ENCODE results near the gene P2RY8.
"Not testable (repeated sequence)": the region's sequence is repeated elsewhere in the genome, so short reads cannot be mapped to it uniquely, and the experiment has no call there.

The P2RY8 gene

DNA sequence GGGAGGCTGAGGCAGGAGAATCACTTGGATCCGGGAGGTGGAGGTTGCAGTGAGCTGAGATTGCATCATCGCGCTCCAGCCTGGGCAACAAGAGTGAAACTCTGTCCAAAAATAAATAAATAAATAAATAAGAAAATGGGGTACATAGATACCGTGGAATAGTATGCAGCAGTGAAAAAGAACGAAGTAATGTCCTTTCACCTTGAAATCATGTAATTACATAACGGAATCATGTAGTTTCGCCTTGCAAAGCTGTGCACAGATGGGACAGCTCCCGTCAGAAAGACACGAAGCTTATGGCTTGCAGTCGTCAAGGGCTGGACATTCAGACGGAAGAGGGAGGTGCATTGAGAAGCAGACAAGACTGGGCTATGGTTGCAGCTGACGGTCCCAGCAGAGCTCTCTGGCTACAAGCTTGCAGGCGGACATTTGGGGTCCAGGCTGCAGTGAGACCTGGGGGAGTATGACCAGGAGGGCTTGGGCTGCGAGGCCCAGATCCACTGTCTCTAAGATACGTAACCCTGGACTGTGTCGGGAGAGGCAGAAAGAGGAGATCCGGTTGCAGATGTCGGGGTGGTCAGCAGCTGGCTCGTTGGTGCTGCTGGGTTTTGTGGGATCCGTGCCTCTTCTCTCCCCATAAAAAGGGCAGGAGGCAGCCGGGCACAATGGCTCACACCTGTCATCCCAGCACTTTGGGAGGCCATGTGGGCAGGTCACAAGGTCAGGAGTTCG lies 6.2 kb upstream of the P2RY8 start:
- no peak for DNase-seq

DNA sequence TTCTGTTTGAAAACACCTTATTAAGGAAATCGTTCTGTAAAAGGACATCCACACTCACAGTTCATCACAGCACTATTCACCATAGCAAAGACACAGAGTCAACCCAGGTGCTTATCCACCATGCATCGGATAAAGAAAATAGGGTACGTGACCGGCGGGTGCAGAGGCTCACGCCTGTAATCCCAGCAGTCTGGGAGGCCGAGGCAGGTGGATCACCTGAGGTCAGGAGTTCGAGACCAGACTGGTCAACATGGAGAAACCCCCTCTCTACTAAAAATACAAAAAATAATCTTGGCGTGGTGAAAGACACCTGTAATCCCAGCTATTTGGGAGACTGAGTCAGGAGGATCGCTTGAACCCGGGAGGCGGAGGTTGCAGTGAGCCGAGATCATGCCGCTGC lies 2.2 kb upstream of the P2RY8 start:
- not testable (repeated sequence) for DNase-seq

DNA sequence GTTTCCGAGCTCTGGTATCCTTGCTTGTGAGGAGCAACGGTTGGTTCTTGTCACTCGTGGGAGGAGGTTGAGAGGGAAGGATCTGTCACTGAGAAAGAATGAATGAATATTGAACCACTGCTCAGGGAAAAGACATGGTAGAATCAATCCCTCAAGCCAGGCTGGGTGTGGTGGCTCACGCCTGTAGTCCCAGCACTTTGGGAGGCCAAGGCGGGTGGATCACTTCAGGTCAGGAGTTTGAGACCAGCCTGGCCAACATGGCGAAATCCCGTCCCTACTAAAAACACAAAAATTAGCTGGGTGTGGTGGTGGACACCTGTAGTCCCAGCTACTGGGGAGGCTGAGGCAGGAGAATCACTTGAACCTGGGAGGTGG lies 718 bp upstream of the P2RY8 start:
- DNase-seq, result not testable (repeated sequence)

DNA sequence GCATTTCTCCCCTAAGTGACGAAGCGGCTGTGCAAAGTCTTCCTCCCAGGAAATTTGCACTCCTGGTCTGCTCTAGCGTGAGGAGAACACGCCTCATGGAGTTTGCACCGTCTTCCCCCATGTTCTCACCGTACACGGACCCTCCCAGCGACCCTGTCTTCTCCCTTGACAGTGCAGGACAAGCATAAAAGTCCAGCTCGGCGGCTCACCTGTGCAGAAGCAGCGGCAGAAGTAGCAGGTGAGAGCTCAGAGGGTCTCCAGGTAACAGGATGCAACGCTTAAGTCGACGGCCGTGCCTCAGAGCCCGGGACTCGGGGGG lies 314 bp downstream of the P2RY8 start:
- no peak for DNase-seq

DNA sequence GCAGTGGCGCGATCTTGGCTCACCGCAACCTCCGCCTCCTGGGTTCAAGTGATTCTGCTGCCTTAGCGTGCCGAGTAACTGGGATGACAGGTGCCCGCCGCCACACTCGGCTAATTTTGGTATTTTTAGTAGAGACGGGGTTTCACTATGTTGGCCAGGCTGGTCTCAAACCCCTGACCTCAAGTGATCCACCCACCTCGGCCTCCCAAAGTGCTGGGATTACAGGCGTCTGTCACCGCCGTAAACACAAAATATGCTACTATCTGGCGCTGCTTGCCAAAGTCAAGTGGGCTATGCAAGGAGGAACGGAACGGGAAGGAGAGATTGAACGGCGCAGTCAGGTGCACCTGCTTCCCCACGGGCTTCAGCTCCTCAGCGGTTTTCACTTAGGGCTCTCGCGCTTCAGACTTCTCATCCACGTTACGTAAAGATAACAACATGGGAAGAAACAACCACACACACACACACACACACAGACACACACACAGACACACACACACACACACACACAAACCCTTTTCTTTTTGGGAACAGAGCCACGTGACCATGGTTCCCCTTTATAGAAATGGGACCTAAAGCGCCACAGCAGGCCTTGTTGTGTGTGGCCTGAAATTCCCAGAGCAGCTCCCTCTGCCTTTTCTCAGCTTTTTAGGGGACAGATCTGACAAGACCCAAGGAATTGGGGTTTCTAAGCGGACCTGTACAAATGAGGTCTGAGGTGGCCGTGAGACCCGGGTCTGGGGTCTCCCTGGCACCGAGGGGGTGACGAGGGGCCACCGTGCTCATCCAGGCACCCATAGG lies 1.5 kb downstream of the P2RY8 start:
- DNase-seq, result peak in 1 of 4 experiments; percentile 14

DNA sequence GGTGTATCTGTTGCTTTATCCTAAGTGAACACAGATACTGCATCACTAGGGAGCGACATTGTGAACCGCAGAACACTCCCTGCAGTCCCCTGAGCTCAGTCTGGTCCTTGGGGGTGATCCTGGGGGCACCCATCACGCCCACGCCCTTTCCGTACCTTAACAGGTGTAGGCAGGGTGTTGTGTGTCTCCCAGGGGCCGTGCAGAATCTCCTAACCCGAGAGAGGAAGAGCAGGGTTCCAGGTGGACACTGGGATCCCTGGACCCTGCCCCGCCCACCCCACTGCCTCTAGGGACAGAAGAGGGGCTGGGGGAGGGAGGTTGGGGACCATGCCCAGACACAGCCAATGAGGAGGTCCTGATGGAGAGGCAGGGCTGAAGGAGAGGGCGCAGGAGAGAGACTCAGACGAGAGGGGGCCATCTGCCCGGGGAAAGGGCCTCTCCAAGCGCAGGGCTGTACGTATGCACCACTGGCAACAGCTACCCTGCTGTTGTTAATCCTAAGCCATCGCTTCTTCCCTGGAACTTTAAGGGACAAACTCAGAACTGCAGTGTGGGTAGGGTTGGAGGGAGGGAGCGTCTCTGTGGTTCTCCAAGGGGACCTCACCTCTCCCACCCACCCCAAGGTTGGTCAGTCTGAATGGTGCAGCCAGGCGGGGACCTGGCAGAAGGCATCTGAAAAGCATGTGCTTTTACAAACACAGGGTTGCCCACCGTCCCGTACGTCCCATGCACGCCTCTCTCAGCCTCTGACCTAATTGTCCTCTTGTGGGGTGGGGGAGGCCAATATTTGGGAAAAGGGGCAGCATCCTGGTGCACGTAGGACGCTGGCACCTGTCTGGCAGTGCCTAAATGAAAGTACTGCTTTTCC lies 2.5 kb downstream of the P2RY8 start:
- DNase-seq, result peak in 1 of 4 experiments; percentile 11

DNA sequence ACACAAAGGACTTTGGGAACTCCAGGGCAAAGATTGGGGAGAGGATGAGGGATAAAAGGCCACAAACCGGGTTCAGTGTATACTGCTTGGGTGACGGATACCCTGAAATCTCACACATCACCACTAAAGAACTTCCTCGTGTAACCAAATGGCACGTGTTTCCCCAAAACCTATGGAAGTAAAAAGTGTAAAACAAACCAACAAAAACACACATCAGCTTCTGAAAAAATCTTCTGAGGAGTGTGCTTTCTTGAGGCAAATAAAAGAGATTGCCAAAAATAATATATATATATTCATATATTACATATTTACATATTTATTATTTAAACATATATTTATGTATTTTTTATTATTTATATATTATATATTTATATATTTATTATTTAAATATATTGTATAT lies 3.9 kb downstream of the P2RY8 start:
- no peak for DNase-seq

DNA sequence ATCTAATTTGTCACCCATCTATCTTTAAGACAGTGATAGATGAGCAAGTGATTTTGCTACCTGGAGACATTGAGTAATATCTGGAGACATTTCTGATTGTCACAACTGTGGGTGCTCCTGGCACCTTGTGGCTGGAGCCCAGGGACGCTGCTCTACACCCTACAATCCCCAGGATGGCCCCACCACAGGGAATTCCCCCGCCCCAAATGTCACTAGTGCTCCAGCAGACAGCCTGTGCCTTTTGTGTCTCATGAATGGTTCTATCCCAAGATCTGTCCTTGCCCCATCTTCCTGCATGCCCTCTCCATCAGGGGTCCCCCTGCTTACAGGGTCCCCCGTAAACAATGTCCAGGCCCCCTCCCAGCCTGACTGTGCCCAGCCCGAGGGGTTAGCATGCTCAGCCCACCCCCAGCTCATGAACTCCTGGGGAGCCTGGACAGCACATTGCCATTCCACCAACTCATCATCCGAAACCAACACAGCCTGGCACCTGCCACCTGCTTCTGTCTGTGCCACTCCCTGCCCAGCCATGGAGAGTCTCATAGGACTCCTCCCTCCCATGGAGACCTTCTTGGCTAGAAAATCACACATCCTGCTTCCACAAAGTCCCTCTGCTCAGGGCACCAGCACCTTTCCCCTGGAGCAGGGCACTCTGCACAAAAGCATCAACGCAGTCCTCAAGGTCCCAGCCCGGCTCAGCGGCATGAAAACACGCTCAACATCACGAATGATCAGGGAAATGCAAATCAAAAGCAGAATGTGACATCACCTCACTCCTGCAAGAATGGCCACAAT lies 5.7 kb downstream of the P2RY8 start:
- DNase-seq, result no peak

DNA sequence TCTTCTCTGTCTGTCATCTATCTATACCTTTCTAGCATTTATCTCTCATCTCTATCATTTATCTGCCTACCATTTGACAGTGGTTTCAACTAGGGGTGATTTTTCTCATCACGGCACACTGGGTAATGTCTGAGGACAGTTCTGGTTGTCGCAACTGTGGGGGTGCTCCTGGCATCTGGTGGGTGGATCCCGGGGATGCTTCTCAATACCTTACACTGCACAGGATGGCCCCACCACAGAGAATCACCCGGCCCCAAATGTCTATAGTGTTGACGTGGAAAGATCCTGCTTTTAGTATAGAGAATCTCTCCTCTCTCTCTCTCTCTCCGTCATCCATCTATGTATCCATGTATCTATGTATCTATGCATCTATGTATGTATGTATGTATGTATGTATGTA lies 7.2 kb downstream of the P2RY8 start:
- DNase-seq, result no peak

DNA sequence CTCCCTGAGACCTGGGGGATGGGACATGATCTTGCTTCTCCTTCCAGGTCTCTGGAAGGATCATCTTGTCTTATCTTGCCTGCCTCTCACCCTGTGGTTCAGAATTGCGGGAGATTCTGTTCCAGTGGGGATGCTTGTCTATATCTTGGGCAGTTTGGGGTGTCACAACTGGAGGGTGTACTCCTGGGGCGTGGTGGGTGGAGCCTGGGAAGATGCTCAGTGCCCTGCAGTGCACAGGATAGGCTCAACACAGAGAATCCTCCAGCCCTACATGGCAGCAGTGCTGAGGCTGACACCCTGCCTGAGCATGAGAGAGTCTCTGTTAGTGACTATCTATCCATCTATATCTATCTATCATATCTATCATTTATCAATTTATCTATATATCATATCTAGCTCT lies 7.7 kb downstream of the P2RY8 start:
- DNase-seq, result no peak

DNA sequence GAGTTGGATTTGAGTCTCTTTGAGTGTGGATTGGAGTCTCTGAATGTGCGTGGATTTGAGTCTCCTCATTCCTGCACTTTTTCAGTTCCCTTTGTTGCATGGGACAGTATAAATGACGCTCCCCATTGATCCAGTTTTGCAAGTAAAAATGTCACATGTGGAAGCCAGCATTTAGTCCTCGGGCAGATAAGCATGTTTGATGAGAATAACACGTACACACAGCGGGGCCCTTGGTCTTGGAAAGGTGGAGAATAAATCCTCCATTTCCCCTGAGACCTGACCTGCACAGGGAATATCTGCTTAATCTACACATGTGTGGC lies 8.1 kb downstream of the P2RY8 start:
- DNase-seq, result no peak

DNA sequence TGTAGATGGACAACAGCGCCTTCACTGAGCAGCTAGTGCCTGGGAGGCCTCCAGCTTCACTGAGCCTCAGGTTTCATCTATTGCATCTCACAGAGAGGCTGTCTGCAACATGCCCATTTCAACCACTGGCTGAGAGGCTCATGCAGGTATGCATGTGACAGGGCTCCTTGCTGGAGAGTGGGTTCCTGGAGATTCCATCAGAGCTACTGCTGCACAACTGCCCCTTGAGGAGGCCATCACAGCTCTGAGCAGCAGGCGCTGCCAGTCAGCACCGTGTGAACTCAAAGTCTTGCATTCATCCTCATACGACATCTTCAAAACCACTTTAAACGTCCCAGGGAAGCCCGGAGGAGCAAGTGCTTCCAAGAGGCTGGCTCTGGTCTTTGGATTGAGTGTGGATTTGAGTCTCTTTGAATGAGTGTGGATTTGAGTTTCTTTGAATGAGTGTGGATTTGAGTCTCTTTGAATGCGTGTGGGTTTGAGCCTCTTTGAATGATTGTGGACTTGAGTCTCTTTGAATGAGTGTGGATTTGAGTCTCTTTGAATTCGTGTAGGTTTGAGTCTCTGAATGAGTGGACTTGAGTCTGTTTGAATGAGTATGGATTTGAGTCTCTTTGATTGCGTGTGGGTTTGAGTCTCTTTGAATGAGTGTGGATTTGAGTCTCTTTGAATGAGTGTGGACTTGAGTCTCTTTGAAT lies 8.7 kb downstream of the P2RY8 start:
- no peak for DNase-seq

DNA sequence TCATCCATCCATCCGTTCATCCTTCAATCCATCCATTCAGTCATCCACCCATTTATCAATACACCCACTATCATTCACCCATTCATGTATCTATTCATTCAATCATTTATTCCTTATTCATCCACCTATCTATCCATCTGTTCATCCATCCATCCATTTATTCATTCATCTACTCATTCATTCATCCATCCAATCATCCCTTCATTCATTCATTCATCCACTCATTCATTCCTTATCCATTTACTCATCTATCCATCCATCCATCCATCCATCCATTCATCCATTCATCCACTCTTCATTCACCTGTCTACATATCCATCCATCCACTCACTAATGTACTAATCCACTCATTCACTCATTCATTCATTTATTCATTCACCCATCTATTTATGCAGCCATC lies 9.5 kb downstream of the P2RY8 start:
- no peak for DNase-seq

DNA sequence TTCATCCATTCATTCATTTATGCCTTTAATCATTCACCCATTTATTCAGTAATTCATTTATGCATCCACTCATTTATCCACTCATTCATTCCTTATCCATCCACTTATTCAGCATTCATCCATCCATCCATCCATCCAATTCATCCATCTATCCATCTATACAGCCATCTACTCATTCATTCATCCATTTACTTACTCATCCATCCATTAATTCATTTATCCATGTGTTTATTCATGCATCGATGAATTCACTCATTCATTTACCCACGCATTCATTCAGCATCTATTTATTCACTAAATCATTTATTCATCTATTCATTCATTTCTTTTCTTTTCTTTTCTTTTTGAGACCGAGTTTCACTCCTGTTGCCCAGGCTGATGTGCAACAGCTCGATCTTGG lies 10.4 kb downstream of the P2RY8 start:
- DNase-seq, result no peak

DNA sequence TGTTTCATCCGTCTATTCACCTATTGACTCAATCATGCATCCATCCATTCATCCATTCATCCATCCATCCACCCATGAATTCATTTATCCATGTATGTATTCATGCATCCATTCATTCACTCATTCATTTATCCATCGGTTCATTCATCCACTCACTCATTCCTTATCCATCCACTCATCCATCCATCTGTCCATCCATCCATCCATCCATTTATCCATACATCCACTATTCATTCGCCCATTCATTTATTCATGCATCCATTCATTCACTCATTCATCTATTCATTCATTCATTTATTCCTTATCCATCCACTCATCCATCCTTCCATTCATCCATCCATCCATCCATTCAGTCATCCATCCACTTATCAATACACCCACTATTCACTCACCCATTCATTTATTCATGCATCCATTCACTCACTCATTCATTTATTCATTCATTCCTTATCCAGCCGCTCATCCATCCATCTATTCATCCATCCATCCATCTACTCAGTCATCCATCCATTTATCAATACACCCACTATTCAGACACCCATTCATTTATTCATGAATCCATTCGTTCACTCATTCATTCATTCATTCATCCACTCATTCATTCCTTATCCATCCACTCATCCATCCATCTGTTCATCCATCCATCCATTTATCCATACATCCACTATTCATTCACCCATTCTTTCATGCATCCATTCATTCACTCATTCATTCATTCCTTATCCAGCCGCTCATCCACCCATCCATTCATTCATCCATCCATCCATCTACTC lies 11.2 kb downstream of the P2RY8 start:
- no peak for DNase-seq

DNA sequence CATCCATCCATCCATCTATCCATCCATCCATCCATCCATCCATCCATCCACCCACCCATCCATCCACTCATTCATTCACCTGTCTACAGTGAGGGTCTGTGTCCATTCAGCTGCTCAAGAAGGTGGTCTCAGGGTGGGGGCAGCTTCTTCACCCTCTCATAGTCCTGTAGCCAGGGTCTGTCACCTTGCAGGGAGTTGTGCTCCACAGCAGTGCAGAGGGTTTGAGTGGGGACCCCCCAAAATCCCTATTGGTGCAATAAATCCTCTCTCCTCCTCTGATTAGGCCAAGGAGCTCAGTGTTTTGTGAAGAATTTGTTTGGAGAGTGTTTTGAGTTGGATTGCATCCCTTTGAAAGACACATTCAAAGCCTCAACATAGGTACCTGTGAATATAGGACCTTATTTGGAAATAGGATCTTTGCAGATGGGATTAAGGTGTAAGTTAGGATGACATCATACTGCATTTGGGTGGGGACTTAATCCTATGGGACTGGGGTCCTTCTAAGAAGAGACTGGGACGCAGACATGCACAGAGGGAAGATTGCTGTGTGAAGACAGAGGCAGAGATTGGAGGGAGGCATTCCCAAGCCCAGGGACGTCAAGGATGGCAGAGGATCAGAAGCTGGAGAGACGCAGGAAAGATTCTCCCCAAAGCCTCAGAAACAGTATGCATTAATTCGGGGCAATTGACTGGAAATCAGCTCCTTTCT lies 12.0 kb downstream of the P2RY8 start:
- no peak for DNase-seq

DNA sequence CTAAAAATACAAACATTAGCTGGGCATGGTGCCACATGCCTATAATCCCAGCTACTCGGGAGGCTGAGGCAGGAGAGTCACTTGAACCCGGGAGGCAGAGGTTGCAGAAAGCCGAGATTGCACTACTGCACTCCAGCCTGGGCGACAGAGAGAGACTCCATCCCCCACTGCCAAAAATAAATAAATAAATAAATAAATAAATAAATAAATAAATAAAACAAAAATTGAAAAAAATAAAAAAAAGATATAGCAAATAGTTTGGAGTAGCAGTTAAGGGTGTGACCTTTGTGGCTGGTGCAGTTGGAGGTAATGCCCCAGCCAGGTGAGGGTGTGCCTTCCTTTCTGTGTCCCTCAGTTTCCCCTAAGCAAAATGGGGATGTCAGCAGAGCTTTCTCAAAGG lies 14.1 kb downstream of the P2RY8 start:
- DNase-seq, result not testable (repeated sequence)

DNA sequence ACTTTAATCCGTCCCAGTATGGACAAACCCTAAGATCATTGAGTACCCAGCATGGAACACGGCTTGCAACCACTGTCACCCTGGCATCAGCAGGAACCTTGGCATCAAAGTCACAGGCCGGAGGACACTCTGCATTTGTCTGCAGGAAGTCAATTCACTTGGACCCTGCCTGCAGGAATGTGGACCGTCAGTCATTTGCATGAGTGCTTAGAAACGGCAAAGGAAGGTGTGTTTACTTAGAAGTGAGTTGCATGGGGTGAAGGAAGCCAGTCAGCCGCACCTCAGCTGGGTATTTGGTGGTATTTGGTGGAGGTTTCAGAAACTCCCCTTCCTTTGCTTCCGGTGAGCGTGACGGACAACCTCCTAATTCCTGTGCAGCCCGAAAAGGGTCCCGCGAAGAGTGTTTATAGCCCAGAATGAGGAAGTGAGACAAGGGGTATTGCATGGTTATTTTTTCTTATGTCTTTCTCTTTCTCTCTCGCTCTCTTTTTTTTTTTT lies 15.5 kb downstream of the P2RY8 start:
- DNase-seq, result peak; percentile 27 to 48 (median 28)

DNA sequence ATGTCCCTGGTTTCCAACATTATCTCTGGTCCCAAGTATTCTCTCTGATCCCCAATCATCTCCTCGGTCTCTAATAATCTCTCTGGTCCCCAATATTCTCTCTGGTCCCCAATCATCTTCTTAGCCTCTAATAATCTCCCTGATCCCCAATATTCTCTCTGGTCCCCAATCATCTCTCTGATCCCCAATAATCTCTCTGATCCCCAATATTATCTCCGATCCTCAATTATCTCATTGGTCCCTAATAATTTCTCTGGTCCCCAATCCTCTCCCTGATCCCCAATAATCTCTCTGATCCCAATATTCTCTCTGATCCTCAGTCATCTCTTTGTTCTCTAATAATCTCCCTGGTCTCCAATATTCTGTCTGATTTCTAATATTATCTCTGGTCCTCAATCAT lies 16.6 kb downstream of the P2RY8 start:
- no peak for DNase-seq

DNA sequence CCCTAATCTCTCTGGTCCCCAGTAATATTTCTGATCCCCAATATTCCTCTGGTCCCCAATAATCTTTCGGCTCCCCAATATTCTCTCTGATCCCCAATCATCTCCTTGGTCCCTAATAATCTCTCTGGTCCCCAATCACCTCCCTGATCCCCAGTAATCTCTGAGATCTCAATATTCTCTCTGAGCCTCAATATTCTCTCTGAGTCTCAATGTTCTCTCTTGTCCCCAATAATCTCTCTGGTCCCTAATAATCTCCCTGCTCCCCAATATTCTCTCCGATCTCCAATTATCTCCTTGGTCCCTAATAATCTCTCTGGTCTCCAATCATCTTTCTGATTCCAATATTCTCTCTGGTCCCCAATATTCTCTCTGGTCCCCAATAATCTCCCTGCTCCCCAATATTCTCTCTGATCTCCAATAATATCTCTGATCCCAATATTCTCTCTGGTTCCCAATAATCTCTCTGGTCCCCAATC lies 17.9 kb downstream of the P2RY8 start:
- no peak for DNase-seq

DNA sequence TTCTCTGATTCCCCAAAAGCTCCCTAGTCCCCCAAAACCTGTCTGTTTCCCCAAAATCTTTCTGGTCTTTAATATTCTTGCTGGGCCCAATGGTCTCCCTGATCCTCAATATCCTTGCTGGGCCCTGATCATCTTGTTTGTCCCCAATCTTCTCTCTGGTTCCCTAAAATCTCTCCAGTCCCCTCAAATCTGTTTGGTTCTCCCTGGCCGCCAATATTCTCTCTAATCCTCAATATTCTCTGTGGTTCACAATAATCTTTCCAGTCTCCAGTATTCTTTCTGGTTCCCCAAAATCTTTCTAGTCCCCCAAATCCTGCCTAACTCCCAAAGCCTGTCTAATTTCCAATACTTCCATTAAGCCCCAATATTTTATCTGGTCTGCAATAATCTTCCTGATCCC lies 18.5 kb downstream of the P2RY8 start:
- no peak for DNase-seq
